Gastrocnemius medialis (tissue), 4 donors: ENCODE measurements around the gene CLMN.

Experiments
- POLR2A ChIP-seq, 2 donors: fragments of 450-650 bp; IDR thresholded peaks; one replicate each; pipeline ENCODE4 v1.6.1; 2017; ENCODE audit warnings: antibody characterized with exemption in 2 of 2, mild to moderate bottlenecking in 2 of 2, moderate library complexity in 2 of 2
- TF ChIP-seq, protein P1 (sequence below), 5 experiments: fragments of 450-650 bp in 3 of 5; fragments of 200-600 bp in 2 of 5; sonication (generic) in 2 of 5; IDR thresholded peaks in 4 of 5; conservative IDR thresholded peaks in 1 of 5; 1 replicate in 4 of 5; 2 replicates in 1 of 5; pipeline ENCODE4 v1.5.1; 2016 to 2019; ENCODE audit warnings: antibody characterized with exemption in 5 of 5, mild to moderate bottlenecking in 3 of 5, moderate library complexity in 3 of 5

DNA sequence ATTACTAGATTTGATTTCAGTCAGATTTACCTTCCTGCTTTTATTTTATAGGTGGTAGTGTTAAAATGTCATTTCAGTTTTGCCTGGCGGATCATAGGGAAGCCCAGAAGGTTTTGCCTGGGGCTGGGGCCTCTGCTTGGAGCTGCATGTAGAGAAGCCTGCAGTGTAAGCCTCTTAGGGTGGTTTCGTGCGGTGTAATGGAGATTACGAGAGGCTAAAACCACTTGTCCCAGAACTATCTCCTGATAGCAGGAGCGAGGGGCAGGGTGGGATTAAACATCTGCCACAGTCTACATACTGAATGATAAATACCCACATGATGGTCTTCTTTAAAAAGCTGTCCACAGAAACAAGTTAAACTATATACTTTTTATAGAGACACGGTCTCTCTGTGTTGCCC lies 127.4 kb downstream of the CLMN start:
- TF ChIP-seq, protein P1, sequence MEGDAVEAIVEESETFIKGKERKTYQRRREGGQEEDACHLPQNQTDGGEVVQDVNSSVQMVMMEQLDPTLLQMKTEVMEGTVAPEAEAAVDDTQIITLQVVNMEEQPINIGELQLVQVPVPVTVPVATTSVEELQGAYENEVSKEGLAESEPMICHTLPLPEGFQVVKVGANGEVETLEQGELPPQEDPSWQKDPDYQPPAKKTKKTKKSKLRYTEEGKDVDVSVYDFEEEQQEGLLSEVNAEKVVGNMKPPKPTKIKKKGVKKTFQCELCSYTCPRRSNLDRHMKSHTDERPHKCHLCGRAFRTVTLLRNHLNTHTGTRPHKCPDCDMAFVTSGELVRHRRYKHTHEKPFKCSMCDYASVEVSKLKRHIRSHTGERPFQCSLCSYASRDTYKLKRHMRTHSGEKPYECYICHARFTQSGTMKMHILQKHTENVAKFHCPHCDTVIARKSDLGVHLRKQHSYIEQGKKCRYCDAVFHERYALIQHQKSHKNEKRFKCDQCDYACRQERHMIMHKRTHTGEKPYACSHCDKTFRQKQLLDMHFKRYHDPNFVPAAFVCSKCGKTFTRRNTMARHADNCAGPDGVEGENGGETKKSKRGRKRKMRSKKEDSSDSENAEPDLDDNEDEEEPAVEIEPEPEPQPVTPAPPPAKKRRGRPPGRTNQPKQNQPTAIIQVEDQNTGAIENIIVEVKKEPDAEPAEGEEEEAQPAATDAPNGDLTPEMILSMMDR (IDR thresholded peaks at IDR 0.05 in 4 of 5, conservative IDR thresholded peaks at IDR 0.05 in 1 of 5): no peak
- TF ChIP-seq POLR2A (IDR thresholded peaks at IDR 0.05): no peak
